Measurements from ENCODE around the gene CNPPD1. TPM values are rescaled to one million over a fixed set of nuclear protein-coding genes. Genes with fewer than 3 reads are reported as not detected.
A peak's percentile ranks its signal among the peaks of the same experiment; 100 is the strongest.

Gene CNPPD1
- polyA plus RNA-seq, 2 of the 4 experiments (the other 2 are of a cell fraction) = 22.4 to 27.6 TPM

DNA sequence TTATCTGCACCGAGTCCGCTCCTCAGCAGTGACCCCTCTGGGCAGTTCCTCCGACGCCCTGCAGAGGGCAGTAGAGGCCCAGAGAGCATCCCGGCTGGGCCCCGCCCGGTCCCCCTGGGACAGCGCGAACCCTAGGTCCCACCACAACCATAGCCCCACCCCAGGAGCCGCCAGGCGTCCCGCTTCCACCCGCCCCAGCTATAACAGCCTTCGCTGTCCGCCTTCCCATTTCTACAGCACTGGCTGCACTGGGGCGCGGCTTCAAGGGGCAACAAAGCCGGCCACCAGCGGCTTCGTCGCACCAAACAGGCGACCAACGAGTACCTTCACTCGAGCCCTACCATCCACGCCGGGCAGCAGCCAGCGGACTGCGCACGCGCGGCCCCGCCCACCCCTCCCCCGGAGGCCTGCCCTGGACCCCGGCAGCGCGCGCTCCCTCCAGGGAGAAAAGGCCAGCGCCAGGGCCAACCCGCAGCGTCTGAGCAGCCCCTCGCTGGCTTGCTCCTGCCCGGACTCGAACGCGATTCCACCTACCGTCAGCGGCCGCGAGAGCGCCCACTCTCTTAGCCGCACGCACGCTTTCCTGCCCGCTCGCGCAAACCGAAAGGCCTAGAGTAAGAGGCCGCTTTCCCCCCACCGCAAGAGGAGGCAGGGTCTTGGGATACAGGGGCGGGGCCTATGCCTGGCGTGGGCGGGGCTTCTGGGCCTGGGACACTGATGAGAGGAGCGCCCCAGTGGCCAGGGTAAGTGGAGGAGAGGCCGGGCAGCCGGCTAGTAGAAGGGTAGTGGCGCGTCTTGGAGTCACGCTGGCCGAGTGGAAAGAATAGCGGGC is 16.3 kb downstream of the CNPPD1 start, which contains the start of gene NHEJ1 (continued):
- TF ChIP-seq, protein P1, sequence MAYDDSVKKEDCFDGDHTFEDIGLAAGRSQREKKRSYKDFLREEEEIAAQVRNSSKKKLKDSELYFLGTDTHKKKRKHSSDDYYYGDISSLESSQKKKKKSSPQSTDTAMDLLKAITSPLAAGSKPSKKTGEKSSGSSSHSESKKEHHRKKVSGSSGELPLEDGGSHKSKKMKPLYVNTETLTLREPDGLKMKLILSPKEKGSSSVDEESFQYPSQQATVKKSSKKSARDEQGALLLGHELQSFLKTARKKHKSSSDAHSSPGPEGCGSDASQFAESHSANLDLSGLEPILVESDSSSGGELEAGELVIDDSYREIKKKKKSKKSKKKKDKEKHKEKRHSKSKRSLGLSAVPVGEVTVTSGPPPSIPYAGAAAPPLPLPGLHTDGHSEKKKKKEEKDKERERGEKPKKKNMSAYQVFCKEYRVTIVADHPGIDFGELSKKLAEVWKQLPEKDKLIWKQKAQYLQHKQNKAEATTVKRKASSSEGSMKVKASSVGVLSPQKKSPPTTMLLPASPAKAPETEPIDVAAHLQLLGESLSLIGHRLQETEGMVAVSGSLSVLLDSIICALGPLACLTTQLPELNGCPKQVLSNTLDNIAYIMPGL (CRISPR knock-in tag; IDR thresholded peaks at IDR 0.05; ENCODE audit: borderline replicate concordance) = no peak
- TF ChIP-seq NFE2L2 (conservative IDR thresholded peaks at IDR 0.05; ENCODE audit: low read length) (no peak), HEYL (CRISPR knock-in tag; IDR thresholded peaks at IDR 0.05) (no peak), SREBF2 (IDR thresholded peaks at IDR 0.05) (no peak), POLR2A (IDR thresholded peaks at IDR 0.05; ENCODE audit: low read length) (peak; percentile 80), FOSL2 (IDR thresholded peaks at IDR 0.05) (no peak), FOSL2 (CRISPR knock-in tag; IDR thresholded peaks at IDR 0.05) (no peak), JUN (IDR thresholded peaks at IDR 0.05) (peak; percentile 64 to 92; a peak in 3 of 5 replicates), EP300 (IDR thresholded peaks at IDR 0.05) (no peak), CHD2 (IDR thresholded peaks at IDR 0.05; ENCODE audit: low read length, partially characterized antibody) (no peak), ZFP36 (IDR thresholded peaks at IDR 0.05; ENCODE audit: borderline replicate concordance, partially characterized antibody) (no peak), ESRRA (IDR thresholded peaks at IDR 0.05; ENCODE audit: borderline replicate concordance, low read length) (no peak), ZC3H11A (IDR thresholded peaks at IDR 0.05) (no peak), HDAC2 (IDR thresholded peaks at IDR 0.05) (no peak), EHMT2 (IDR thresholded peaks at IDR 0.05; ENCODE audit: low read depth) (no peak), HOXA7 (CRISPR knock-in tag; IDR thresholded peaks at IDR 0.05) (no peak), KDM1A (IDR thresholded peaks at IDR 0.05; ENCODE audit: low read depth) (no peak), HOXB13 (CRISPR knock-in tag; IDR thresholded peaks at IDR 0.05; ENCODE audit: low read depth) (no peak), FOXS1 (CRISPR knock-in tag; IDR thresholded peaks at IDR 0.05) (no peak), EHF (CRISPR knock-in tag; IDR thresholded peaks at IDR 0.05) (no peak), FOSB (CRISPR knock-in tag; IDR thresholded peaks at IDR 0.05) (no peak), TP53 (CRISPR knock-in tag; IDR thresholded peaks at IDR 0.05) (no peak), MAFK (IDR thresholded peaks at IDR 0.05; ENCODE audit: partially characterized antibody) (no peak), BHLHE40 (IDR thresholded peaks at IDR 0.05; ENCODE audit: low read depth, low read length) (no peak)
- TF ChIP-seq, protein P2, sequence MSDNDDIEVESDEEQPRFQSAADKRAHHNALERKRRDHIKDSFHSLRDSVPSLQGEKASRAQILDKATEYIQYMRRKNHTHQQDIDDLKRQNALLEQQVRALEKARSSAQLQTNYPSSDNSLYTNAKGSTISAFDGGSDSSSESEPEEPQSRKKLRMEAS (IDR thresholded peaks at IDR 0.05) = peak; percentile 71
- TF ChIP-seq, protein P3, sequence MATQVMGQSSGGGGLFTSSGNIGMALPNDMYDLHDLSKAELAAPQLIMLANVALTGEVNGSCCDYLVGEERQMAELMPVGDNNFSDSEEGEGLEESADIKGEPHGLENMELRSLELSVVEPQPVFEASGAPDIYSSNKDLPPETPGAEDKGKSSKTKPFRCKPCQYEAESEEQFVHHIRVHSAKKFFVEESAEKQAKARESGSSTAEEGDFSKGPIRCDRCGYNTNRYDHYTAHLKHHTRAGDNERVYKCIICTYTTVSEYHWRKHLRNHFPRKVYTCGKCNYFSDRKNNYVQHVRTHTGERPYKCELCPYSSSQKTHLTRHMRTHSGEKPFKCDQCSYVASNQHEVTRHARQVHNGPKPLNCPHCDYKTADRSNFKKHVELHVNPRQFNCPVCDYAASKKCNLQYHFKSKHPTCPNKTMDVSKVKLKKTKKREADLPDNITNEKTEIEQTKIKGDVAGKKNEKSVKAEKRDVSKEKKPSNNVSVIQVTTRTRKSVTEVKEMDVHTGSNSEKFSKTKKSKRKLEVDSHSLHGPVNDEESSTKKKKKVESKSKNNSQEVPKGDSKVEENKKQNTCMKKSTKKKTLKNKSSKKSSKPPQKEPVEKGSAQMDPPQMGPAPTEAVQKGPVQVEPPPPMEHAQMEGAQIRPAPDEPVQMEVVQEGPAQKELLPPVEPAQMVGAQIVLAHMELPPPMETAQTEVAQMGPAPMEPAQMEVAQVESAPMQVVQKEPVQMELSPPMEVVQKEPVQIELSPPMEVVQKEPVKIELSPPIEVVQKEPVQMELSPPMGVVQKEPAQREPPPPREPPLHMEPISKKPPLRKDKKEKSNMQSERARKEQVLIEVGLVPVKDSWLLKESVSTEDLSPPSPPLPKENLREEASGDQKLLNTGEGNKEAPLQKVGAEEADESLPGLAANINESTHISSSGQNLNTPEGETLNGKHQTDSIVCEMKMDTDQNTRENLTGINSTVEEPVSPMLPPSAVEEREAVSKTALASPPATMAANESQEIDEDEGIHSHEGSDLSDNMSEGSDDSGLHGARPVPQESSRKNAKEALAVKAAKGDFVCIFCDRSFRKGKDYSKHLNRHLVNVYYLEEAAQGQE (IDR thresholded peaks at IDR 0.05) = no peak
- TF ChIP-seq, protein P4, sequence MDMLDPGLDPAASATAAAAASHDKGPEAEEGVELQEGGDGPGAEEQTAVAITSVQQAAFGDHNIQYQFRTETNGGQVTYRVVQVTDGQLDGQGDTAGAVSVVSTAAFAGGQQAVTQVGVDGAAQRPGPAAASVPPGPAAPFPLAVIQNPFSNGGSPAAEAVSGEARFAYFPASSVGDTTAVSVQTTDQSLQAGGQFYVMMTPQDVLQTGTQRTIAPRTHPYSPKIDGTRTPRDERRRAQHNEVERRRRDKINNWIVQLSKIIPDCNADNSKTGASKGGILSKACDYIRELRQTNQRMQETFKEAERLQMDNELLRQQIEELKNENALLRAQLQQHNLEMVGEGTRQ (IDR thresholded peaks at IDR 0.05) = no peak
- TF ChIP-seq, protein P5, sequence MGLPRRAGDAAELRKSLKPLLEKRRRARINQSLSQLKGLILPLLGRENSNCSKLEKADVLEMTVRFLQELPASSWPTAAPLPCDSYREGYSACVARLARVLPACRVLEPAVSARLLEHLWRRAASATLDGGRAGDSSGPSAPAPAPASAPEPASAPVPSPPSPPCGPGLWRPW (IDR thresholded peaks at IDR 0.05) = no peak
- TF ChIP-seq, protein P6, sequence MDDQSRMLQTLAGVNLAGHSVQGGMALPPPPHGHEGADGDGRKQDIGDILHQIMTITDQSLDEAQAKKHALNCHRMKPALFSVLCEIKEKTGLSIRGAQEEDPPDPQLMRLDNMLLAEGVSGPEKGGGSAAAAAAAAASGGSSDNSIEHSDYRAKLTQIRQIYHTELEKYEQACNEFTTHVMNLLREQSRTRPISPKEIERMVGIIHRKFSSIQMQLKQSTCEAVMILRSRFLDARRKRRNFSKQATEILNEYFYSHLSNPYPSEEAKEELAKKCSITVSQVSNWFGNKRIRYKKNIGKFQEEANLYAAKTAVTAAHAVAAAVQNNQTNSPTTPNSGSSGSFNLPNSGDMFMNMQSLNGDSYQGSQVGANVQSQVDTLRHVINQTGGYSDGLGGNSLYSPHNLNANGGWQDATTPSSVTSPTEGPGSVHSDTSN (IDR thresholded peaks at IDR 0.05) = peak; percentile 53
- TF ChIP-seq, protein P7, sequence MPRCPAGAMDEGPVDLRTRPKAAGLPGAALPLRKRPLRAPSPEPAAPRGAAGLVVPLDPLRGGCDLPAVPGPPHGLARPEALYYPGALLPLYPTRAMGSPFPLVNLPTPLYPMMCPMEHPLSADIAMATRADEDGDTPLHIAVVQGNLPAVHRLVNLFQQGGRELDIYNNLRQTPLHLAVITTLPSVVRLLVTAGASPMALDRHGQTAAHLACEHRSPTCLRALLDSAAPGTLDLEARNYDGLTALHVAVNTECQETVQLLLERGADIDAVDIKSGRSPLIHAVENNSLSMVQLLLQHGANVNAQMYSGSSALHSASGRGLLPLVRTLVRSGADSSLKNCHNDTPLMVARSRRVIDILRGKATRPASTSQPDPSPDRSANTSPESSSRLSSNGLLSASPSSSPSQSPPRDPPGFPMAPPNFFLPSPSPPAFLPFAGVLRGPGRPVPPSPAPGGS (IDR thresholded peaks at IDR 0.05) = peak; percentile 90; the same call in 2 of the 3 replicates
- TF ChIP-seq, protein P8, sequence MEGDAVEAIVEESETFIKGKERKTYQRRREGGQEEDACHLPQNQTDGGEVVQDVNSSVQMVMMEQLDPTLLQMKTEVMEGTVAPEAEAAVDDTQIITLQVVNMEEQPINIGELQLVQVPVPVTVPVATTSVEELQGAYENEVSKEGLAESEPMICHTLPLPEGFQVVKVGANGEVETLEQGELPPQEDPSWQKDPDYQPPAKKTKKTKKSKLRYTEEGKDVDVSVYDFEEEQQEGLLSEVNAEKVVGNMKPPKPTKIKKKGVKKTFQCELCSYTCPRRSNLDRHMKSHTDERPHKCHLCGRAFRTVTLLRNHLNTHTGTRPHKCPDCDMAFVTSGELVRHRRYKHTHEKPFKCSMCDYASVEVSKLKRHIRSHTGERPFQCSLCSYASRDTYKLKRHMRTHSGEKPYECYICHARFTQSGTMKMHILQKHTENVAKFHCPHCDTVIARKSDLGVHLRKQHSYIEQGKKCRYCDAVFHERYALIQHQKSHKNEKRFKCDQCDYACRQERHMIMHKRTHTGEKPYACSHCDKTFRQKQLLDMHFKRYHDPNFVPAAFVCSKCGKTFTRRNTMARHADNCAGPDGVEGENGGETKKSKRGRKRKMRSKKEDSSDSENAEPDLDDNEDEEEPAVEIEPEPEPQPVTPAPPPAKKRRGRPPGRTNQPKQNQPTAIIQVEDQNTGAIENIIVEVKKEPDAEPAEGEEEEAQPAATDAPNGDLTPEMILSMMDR (IDR thresholded peaks at IDR 0.05) = peak; percentile 95
